Measurements from ENCODE around the gene RHOT2. TPM values are rescaled to one million over a fixed set of nuclear protein-coding genes. Genes with fewer than 3 reads are reported as not detected.

The RHOT2 gene
- total RNA-seq, 1 experiment from 2014 or later = 210 TPM

- H3K4me1 ChIP-seq (ENCODE audit: insufficient read depth, low read length) = no peaks in the 10 kb centered on the region
- no peak overlapping the region; the same call in 1 of the 2 replicates for H3K14ac ChIP-seq (ENCODE audit: insufficient read depth, low read length)
- Mint-ChIP-seq H3K27me3 (ENCODE audit: low read depth) (peaks cover 86% of the 10 kb centered on the region), H3K36me3 (ENCODE audit: insufficient read depth in 1 of 3, low read depth in 3 of 3) (peaks cover 0 to 3% (median 0%) of the 10 kb centered on the region in 3 experiments; a peak in 2 of 7 replicates), H3K4me3 (peak overlapping the region; percentile 50 to 79), H3K27ac (no peak overlapping the region), H3K4me1 (peaks cover 0 to 7% of the 10 kb centered on the region in 2 experiments; a peak in 1 of 4 replicates), H3K9me3 (peaks cover 0 to 2% of the 10 kb centered on the region in 2 experiments; a peak in 2 of 5 replicates)
- no peak overlapping the region for H3K4ac ChIP-seq (ENCODE audit: low read depth, low read length)
- H2BK20ac ChIP-seq (ENCODE audit: low read depth, low read length, poor library complexity, severe bottlenecking) = no peak overlapping the region
- H4K20me1 ChIP-seq (ENCODE audit: control insufficient read depth, insufficient read depth, insufficient read length) = no peaks in the 10 kb centered on the region
- H4K8ac ChIP-seq (replicated peaks; ENCODE audit: insufficient read length, low read depth, low read length) = no peak overlapping the region
- H2BK5ac ChIP-seq (ENCODE audit: insufficient read length, low read length) = no peak overlapping the region
- TF ChIP-seq, protein P1, sequence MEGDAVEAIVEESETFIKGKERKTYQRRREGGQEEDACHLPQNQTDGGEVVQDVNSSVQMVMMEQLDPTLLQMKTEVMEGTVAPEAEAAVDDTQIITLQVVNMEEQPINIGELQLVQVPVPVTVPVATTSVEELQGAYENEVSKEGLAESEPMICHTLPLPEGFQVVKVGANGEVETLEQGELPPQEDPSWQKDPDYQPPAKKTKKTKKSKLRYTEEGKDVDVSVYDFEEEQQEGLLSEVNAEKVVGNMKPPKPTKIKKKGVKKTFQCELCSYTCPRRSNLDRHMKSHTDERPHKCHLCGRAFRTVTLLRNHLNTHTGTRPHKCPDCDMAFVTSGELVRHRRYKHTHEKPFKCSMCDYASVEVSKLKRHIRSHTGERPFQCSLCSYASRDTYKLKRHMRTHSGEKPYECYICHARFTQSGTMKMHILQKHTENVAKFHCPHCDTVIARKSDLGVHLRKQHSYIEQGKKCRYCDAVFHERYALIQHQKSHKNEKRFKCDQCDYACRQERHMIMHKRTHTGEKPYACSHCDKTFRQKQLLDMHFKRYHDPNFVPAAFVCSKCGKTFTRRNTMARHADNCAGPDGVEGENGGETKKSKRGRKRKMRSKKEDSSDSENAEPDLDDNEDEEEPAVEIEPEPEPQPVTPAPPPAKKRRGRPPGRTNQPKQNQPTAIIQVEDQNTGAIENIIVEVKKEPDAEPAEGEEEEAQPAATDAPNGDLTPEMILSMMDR (conservative IDR thresholded peaks at IDR 0.05) = no peak
- no peak overlapping the region for H2AK5ac ChIP-seq (ENCODE audit: insufficient read length, low read length)
- H3K4me2 ChIP-seq (ENCODE audit: insufficient read depth, insufficient read length, low read length) = peak overlapping the region; percentile 49
- no peak overlapping the region for H3K18ac ChIP-seq (ENCODE audit: insufficient read length, low read depth, low read length)
- no peak overlapping the region for H4K91ac ChIP-seq (ENCODE audit: insufficient read length, low read depth, low read length)
- H3K27me3 ChIP-seq (ENCODE audit: insufficient read depth, low read length) = peaks cover 46% of the 10 kb centered on the region; the same call in 1 of the 2 replicates
- H2AFZ ChIP-seq (ENCODE audit: low read length) = no peak overlapping the region
- H3K56ac ChIP-seq (ENCODE audit: insufficient read length, low read depth, low read length) = no peak overlapping the region
- H3K9ac ChIP-seq (ENCODE audit: extremely low read depth, insufficient read length, low read length) = no peak overlapping the region
- H3T11ph ChIP-seq (ENCODE audit: low read length) = no peak overlapping the region
- H3K79me1 ChIP-seq (ENCODE audit: insufficient read depth, low read depth, low read length, poor library complexity, severe bottlenecking) = no peaks in the 10 kb centered on the region
- no peak for DNase-seq
- H3K23me2 ChIP-seq (ENCODE audit: insufficient read length, low read depth, low read length, poor library complexity, severe bottlenecking) = peaks cover 4% of the 10 kb centered on the region
- no peak overlapping the region for H2BK120ac ChIP-seq (ENCODE audit: low read depth, low read length, poor library complexity, severe bottlenecking)
- H4K5ac ChIP-seq (ENCODE audit: insufficient read length, low read depth, low read length) = no peak overlapping the region
- H3K27ac ChIP-seq (ENCODE audit: insufficient read length, low read depth, low read length) = no peak overlapping the region
- no peaks in the 10 kb centered on the region for H3K9me3 ChIP-seq (ENCODE audit: control insufficient read depth, low read depth, low read length)
- no peak overlapping the region for H2BK12ac ChIP-seq (ENCODE audit: insufficient read length, low read depth, low read length)
- H3K79me2 ChIP-seq (ENCODE audit: insufficient read depth, low read length) = no peaks in the 10 kb centered on the region
- H2BK15ac ChIP-seq (ENCODE audit: low read depth, low read length) = no peak overlapping the region
- WGBS (ENCODE audit: extremely low coverage, insufficient read length, low lambda C conversion rate) = no CpG with 5 or more reads among the region's 49 CpGs
- no peak overlapping the region for H3K23ac ChIP-seq (ENCODE audit: insufficient read length, low read depth, low read length)
Measured at GRCh38 chr16:706189-707061, 38.5 kb downstream of the RHOT2 start.

Measured in H9 (cell line).